ENCODE results near the gene FAM3A. TPM values are rescaled to one million over a fixed set of nuclear protein-coding genes. Genes with fewer than 3 reads are reported as not detected.

Gene FAM3A
- total and polyA plus RNA-seq, 2 experiments from 2014 or later = 41.1 to 68.0 TPM

DNA sequence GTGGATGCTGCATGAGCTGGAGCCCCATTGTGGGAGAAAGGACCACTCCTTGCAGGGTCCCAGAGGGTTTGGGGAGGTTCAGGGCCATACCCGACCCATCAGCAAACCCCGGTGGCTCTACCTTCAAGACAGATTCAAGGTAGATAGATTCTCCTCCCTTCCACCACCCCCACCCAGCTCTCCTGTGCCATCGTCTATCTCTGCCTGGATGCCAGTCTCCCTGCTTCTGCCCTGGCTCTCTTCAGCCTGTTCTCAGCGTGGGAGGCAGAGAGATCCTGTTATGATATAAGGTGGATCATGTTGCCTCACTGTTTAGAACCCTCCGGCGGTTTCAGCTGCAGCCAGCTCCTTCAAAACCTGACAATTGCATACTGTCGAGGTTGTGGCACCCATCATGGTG lies 42.3 kb downstream of the FAM3A start:
- WGBS (ENCODE audit: low lambda C conversion rate, missing lambda C conversion rate) = 69% methylated on average over 7 of the region's 7 CpGs
- no peaks in the 10 kb centered on the region for H3K9me3 ChIP-seq (ENCODE audit: low read depth)

DNA sequence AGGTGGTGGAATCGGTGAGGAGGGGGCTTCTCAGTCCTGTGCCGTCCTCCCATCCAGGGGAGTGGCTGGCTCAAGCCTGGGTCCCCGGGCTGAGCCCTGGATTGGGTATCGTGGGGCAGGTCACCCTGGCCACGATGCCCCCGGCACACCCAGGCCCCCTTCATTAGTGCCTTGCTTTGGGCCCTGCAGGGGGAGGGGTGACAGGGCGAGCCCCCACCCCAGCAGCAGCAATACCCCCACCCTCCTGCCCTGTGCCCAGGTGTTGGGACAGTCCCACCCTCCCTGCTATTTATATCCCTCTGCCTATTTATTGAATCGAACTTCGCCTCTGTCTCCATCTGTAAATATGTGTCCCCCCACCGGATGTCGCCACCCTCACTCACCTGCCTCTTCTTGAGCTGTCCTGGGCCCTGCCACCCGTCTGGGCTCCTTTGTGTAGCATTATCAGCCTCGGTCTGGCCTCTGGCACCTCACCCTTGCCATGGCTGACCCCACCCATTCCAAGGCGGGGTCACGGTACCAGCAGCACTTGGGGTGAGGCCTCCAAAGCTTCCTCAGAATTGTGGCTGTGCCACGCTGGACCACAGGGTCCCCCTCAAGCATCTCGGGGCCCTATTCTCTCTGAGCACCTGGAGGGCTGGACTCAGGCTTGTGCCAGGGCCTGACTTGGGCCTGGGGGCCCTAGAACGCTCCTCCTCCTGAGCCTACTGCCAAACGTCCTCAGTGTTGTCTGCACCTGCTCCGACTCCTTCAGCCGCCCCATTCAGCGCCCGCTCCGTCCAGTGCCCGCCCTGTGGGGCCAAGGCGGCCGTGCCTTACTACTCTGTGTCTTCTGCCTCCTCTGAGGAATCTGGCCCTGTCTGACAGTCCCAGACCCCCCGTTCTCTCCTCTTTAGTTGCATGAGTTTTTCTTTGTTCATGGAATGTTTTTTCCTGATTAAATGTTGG lies 43.1 kb downstream of the FAM3A start:
- Histone ChIP-seq H3K4me1 (ENCODE audit: insufficient read depth) (no peaks in the 10 kb centered on the region), H3K27me3 (no peaks in the 10 kb centered on the region), H3K4me2 (no peak overlapping the region), H3K27ac (no peak overlapping the region), H3K79me2 (no peaks in the 10 kb centered on the region), H4K20me1 (ENCODE audit: insufficient read depth, poor library complexity, severe bottlenecking) (no peaks in the 10 kb centered on the region), H3K36me3 (replicated peaks; ENCODE audit: insufficient read depth, low read depth) (no peaks in the 10 kb centered on the region), H3K9me3 (ENCODE audit: low read depth) (no peaks in the 10 kb centered on the region), H3K4me3 (no peak overlapping the region), H2AFZ (no peak overlapping the region), H3K9me2 (replicated peaks; ENCODE audit: insufficient read depth) (no peaks in the 10 kb centered on the region)
- DNase-seq (ENCODE audit: low spot score) = no peak
- WGBS (ENCODE audit: low lambda C conversion rate, missing lambda C conversion rate) = 84% methylated on average over 28 of the region's 28 CpGs
- TF ChIP-seq, protein P1, sequence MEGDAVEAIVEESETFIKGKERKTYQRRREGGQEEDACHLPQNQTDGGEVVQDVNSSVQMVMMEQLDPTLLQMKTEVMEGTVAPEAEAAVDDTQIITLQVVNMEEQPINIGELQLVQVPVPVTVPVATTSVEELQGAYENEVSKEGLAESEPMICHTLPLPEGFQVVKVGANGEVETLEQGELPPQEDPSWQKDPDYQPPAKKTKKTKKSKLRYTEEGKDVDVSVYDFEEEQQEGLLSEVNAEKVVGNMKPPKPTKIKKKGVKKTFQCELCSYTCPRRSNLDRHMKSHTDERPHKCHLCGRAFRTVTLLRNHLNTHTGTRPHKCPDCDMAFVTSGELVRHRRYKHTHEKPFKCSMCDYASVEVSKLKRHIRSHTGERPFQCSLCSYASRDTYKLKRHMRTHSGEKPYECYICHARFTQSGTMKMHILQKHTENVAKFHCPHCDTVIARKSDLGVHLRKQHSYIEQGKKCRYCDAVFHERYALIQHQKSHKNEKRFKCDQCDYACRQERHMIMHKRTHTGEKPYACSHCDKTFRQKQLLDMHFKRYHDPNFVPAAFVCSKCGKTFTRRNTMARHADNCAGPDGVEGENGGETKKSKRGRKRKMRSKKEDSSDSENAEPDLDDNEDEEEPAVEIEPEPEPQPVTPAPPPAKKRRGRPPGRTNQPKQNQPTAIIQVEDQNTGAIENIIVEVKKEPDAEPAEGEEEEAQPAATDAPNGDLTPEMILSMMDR (IDR thresholded peaks at IDR 0.05; ENCODE audit: poor library complexity) = no peak
- TF ChIP-seq EZH2phosphoT487 (IDR thresholded peaks at IDR 0.05; ENCODE audit: low read depth, severe bottlenecking, unreplicated experiment) (no peak), EZH2 (IDR thresholded peaks at IDR 0.05; ENCODE audit: borderline replicate concordance) (no peak)

More for the DNA sequence above, 42.3 kb downstream of the FAM3A start:
- Histone ChIP-seq H3K4me1 (ENCODE audit: insufficient read depth) (no peaks in the 10 kb centered on the region), H3K9me2 (replicated peaks; ENCODE audit: insufficient read depth) (no peaks in the 10 kb centered on the region), H3K36me3 (replicated peaks; ENCODE audit: insufficient read depth, low read depth) (no peaks in the 10 kb centered on the region), H3K79me2 (no peaks in the 10 kb centered on the region), H3K4me3 (no peak overlapping the region), H3K27ac (no peak overlapping the region), H3K4me2 (no peak overlapping the region), H3K27me3 (no peaks in the 10 kb centered on the region), H2AFZ (no peak overlapping the region), H4K20me1 (ENCODE audit: insufficient read depth, poor library complexity, severe bottlenecking) (no peaks in the 10 kb centered on the region)
- DNase-seq (ENCODE audit: low spot score) = no peak
- TF ChIP-seq EZH2 (IDR thresholded peaks at IDR 0.05; ENCODE audit: borderline replicate concordance) (no peak), EZH2phosphoT487 (IDR thresholded peaks at IDR 0.05; ENCODE audit: low read depth, severe bottlenecking, unreplicated experiment) (no peak)
- TF ChIP-seq, protein P1 (IDR thresholded peaks at IDR 0.05; ENCODE audit: poor library complexity) = no peak

DNA sequence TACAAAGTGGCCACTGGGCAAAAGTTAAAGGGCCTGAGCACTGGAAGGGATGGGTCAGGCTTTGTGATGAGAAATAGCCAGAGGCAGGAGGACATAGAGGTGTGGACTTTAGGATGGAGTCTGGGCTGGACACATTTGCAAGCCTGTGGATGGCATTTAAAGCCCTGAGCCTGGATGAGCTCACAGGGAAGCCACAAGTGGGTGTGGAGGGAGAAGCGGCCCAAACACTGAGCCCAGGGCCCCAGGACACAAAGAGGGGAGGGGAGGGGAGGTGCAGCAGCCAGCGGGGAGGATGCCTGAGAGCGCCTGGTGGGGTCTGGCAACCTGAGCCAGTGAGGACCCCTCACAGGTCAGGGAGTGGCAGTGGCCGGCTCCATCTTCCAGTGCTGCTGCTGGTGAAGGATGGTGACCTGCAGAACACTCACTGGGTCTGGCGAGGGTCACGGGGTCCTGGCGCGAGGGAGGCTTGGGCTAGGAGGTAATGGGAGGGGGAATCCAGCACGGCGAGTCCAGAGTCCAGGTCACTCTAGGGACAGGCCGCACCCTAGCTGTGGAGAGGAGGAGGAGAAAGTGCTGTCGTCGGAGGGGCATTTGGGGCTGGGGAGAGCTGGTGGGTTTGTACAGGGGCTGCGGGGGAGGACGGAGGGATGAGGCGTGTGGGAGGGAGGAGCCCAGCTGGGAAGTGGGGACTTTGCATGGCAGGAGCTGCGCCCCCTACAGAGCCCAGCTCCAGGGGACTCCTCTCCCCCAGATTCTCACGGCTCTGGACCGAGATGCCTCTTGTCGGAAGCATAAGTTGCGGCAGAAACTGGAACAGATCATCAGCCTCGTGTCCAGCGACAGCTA lies 44.0 kb downstream of the FAM3A start:
- Histone ChIP-seq H3K36me3 (replicated peaks; ENCODE audit: insufficient read depth, low read depth) (no peaks in the 10 kb centered on the region), H3K79me2 (no peaks in the 10 kb centered on the region), H3K9me2 (replicated peaks; ENCODE audit: insufficient read depth) (no peaks in the 10 kb centered on the region), H3K4me3 (no peak overlapping the region), H3K9me3 (ENCODE audit: low read depth) (no peaks in the 10 kb centered on the region), H2AFZ (no peak overlapping the region), H3K27me3 (no peaks in the 10 kb centered on the region), H3K27ac (no peak overlapping the region), H4K20me1 (ENCODE audit: insufficient read depth, poor library complexity, severe bottlenecking) (no peaks in the 10 kb centered on the region), H3K4me2 (no peak overlapping the region), H3K4me1 (ENCODE audit: insufficient read depth) (no peaks in the 10 kb centered on the region)
- DNase-seq (ENCODE audit: low spot score) = no peak
- WGBS (ENCODE audit: low lambda C conversion rate, missing lambda C conversion rate) = 82% methylated on average over 22 of the region's 23 CpGs
- TF ChIP-seq EZH2 (IDR thresholded peaks at IDR 0.05; ENCODE audit: borderline replicate concordance) = no peak
- TF ChIP-seq EZH2phosphoT487 (IDR thresholded peaks at IDR 0.05; ENCODE audit: low read depth, severe bottlenecking, unreplicated experiment) = no peak
- TF ChIP-seq, protein P1 (IDR thresholded peaks at IDR 0.05; ENCODE audit: poor library complexity) = no peak
